Suppressor macrophage (primary cell): ENCODE measurements around the gene SLC26A6.

ENCODE experiments used
- DNase-seq, 4 experiments: peaks; one replicate each; pipeline ENCODE4 v3.0.0-alpha.2; 2020 to 2022
- total RNA-seq, 17 experiments: gene quantifications; one replicate each; lab custom pipeline; 2026; ENCODE audit warnings: mixed read lengths in 6 of 17, inconsistent platforms in 3 of 17; lab: John Stamatoyannopoulos, UW

SLC26A6 gene, protein sequence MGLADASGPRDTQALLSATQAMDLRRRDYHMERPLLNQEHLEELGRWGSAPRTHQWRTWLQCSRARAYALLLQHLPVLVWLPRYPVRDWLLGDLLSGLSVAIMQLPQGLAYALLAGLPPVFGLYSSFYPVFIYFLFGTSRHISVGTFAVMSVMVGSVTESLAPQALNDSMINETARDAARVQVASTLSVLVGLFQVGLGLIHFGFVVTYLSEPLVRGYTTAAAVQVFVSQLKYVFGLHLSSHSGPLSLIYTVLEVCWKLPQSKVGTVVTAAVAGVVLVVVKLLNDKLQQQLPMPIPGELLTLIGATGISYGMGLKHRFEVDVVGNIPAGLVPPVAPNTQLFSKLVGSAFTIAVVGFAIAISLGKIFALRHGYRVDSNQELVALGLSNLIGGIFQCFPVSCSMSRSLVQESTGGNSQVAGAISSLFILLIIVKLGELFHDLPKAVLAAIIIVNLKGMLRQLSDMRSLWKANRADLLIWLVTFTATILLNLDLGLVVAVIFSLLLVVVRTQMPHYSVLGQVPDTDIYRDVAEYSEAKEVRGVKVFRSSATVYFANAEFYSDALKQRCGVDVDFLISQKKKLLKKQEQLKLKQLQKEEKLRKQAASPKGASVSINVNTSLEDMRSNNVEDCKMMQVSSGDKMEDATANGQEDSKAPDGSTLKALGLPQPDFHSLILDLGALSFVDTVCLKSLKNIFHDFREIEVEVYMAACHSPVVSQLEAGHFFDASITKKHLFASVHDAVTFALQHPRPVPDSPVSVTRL
- total RNA-seq: 11.4 to 43.8 (median 22.9) reads per million in 17 experiments

DNA sequence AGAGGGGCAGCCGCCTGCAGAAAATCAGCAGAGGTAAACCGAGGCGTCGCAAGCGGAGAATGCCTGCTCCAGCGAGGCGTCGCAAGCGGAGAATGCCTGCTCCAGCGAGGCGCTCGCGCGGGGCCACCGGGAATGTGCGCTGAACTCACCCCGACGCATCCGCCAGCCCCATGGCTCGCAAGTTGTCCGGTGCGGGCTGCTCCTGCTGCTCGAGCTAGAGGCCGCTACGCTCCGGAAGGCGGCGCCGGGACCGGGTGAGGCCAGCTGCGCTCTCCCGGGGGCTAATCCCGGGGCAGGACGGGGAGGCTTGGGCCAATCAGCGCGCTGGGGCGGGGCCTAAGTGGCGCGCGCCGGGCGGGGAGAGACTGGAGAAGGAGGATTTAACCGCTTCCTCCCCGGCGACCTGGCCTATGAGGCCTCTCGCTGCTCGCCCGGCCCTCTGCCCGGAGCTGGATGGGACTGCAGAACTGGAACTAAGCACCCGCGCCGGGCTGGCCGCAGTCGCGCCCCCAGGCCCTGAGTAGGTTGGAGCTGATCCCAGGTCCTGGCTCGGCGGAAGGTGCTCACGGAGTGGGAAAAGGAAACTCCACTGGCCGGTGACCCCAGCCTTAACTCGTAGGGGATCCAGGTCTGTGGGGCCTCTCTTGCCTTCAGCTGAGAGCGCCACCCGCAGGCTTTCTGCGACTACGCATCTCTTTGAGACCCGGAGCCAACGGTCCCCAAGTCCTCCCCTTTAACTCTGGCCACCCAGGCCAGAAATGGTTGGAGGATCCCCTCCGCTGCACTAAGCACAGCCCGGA, at the start of gene SLC26A6:
TSS of gene SLC26A6 (minus strand) at position 240 of the 800 bp plus-strand sequence. CDS start at position 172, 68 bp downstream.
- DNase-seq: peak; percentile 97 to 99 (median 98)

DNA sequence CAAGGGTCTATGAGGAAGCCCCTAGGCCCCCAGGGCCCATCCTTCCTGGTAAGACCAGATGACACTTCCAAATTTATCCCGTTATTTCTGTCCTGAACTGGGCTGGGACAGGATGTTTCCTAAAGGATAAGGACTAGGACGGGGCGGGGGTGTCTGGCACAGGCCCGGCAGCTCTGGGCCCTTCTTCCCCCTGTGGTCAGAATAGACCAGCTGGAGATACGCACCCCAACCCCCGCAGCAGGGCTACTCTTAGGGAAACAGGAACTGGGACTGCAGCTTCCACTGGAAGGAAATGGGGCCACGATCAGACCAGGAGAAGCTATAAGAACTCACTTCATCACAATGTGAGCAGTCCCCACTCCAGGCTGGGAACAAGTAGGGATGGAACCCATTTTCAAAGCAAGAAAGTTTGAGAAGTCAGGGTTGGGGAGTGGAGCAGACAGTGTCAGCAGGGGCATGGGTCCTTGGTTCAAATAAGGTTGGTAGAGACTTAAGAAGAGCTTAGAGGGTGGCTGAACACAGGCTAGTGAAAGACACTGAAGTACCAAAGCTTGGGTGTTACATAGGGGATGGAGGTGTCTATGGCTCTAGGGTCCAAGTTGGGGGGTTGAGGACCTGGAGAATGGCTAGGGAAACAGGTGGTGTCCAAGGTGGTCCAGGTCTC, 49.4 kb upstream of the SLC26A6 start:
- DNase-seq: peak; percentile 81 to 89 (median 86)

DNA sequence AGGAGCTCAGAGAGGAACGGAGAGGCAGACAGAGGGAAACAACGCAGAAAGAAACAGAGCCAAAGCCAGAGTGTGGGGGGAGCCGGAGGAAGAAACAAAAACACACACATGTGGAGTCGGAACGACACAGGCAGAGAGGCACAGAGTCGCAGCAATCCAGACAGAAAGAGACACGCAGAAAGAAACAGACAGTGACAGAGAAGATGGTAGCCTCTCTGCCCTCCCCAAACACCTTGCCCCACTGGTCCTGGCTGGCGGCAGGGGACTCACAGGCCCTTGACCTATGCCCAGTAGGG, 48.7 kb upstream of the SLC26A6 start:
- no peak for DNase-seq

DNA sequence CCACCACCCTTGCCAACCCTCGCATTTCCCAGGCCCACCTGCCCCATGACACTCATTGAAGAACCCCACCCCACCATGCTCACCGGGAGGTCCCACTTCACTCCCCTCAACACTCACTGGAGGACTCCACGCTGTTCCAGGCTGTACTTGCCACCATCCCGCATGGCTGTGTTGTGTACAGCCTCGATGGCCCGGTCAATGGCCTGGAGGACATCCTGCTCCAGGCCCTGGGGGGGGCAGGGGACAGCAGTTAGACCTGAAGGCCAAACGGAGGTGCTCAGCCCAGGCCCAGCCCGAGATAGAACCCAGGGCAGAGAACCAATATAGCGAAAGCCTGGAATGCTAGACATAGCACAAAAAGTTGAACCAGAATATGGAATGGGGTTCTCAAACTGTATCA, 47.5 kb upstream of the SLC26A6 start:
- DNase-seq: no peak

DNA sequence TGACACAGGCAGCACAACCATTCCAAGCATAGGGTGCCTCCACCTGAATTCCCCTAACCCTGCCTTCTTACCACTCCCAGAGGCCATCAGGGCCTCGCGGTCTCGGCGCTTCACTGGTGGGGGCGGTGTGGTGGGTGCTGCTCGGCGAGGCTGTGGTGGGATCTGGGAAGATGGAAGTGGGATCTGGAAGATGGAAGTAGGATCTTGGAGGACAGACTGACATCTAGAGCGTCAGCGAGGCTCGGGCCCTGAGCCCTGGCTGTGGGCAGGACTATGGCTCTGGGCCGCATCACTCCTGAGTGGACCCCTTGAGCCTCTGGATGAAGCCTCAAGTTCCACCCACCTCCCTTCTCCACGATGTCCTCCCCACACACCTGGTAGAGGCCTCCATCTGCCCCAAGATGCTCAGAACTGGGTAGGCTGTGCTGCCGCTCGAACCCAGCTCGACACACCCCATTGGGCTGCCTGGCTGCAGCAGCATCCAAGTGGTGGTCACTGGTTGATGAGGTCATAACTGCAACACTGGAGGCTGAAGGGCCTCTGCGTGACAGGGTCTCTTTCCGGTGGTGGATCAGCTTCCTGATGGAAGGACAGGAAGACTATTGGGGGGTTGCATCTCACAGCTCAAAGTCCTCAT, 46.8 kb upstream of the SLC26A6 start:
- DNase-seq: no peak

DNA sequence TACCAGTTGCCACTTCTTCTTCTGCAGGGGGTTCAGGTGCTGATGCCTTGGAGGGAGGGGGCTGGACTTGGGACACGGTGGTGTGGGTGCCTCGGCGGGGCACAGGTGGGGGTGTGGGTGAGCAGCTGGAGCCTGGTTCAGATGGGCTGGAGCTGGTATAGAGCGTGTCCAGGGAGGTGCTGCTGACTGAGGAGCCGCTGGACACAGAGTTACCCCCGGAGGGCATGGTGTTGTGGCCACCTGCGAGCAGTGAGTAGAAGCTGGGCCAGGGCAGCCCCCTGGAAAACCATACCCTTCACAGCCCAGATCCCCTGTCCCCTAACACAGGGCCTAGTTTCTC, 46.2 kb upstream of the SLC26A6 start:
- no peak for DNase-seq

DNA sequence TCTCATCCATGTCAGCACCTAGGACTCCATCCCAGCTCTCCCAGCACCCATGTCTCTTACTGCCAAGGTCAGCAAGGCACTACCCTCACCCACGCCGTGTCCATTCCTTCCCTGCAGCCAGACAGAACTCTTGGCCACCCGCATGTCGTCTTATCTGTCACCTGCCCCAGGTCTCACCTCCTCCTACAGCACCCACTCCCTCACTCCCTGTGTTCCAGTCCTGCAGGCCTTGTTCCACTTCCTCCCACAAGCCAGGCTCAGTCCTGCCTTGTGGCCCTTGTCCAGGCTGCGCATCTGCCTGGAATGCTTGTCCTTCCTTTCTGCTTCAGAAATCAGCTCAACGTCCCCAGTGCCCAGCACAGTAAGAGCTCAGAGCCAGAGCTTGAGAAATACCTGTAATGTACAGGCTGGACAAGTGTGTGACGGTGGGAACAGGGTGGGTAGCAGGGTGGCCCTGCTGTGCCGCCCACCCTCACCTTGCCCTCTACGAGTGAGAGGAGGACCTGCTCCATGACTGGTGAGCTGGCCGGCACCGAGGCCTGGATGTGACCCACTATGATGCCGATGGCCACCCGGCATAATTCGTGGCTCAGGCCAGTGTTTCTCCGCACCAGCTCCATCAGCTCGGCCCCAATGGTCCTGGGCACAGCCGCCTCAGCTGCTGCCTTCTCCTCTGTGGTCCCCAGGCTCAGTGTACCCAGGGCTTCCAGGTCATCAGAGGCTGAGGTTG, 45.7 kb upstream of the SLC26A6 start:
- DNase-seq: no peak

DNA sequence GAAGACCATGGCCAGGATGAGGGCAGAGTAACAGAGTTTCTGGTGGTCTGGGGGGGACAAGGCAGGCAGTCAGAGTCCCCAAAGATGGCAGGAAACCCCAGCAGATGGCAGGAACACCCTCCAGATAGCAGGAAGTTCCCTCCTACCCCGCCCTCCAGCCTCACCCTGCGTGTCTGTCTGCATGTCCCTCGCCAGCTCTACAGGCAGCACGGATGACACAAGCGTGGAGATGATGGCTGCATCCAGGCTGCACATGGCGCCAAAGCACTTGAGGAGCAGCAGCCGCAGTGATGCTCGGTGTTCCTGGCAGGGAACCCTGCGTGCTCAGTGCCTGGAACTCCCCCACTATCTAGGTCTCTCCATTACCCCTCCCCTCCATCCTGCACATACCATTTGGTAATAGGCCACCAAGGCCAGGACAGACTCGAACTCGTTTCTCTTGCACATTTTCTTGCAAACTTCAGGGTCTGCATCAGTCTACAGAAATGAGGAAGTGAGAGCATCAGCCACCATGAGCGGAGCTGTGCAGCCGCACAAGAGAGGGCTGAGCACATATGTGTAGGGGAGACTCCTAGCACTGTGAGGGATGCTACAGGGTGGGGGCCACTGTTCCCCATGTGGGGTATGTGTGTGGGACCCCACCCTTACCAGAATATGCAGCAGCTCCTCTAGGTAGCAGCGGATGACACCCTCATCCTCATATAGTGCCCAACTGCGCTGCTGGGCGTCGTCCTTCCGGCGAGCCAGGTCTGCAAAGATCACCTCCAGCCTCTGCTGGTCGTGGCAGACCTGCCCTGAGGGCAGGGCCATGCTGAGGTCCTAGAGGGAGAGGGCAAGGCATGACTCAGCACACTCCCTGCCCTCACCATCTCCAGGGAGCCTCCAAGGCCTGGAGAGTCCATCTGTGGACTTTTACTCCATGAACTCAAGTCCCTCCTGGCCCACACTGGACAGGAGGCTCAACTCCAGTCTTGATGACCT, 44.4 kb upstream of the SLC26A6 start:
- peak in 2 of 4 experiments; percentile 23 to 24 for DNase-seq

DNA sequence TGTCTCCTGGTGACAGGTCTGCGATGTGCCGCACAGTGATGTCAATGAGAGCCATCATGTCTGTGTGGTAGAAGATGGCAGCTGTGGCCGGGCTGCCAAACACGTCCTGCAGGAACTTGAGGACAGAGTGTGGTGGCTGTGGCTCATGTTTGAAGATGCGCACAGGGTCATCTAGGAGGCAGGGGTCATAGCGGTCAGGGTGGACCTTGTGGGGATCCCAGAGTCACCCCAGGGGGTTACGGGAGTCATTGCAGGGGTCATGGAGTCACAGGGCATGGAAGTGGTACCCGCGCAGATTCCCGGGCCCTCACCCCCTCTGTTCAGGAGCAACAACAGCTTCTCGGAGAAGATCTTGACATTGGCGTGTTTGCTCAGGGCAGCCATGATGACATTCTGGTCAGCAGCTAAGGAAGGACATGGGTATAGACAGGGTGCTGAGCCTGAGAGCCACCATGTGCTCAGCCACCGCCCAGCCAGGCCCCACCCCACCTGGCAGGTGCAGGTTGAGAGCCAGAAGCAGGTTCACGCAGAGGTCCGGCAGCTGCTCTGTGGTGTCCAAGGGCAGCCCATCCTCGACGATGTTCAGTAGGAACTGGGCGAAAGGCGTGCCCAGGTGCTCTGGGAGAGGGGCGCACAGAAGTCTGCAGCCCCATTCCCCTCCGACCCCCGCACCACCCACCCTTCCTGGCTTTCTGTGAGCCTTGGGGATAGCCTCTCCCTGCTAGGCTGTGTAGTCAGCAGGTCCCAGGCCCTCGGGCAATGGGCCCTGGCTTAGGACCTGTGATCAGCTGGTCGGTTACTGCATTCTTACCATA, 43.5 kb upstream of the SLC26A6 start:
- no peak for DNase-seq

DNA sequence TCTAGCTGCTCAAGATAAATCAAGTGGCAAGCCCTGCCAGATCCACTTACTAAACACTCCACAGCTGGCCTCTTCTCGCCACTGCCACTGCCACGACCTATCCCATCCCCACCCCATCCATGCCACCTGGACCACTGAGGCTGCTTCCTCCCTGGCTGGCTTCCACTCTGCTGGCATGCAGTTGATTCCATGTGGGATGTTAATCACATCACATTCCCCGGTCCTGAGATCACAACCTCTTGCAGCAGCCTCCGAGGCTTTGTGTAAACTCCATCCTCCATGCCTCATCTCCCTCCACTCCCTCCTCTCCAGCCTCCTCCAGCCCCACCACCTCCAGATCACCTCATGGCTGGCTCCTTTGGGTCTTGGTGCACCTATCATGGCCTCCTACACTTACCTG, 42.8 kb upstream of the SLC26A6 start:
- DNase-seq: no peak

DNA sequence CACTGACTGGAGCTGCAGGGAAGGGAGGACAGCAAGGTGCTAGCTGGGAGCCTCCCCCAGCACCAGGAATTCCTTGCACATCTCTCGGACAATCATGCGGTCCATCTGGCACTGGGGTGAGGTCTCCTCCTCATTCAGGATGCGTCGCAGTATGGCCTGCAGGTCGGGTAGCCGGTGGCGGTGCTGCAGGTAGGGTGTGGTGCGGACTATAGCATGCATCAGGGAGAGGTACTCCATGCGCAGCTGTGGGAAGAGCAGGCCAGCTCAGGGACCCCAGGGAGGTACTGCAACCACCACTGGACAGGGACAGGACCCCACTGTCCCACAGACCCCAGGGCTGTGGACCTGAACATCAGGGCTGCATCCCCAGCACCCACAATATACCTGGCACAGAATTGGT, 39.2 kb upstream of the SLC26A6 start:
- DNase-seq: no peak

DNA sequence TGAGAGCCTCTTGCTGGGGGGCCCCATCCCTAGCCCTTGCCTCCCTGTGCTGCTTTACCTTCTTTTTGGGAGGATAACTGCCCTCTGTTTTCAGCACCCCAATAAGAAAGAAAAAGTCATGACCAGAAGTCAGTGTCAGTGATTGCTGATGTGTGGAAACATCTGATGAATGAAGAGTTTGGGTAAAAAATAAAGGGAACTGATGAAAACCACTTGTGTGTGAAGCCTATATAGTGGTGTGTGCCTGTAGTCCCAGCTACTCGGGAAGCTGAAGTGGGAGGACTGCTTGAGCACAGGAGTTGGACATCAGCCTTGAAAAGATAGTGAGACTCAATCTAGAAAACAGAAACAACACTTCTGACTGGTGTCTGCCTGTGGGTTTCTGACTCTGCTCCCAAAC, 37.3 kb upstream of the SLC26A6 start:
- DNase-seq: no peak

DNA sequence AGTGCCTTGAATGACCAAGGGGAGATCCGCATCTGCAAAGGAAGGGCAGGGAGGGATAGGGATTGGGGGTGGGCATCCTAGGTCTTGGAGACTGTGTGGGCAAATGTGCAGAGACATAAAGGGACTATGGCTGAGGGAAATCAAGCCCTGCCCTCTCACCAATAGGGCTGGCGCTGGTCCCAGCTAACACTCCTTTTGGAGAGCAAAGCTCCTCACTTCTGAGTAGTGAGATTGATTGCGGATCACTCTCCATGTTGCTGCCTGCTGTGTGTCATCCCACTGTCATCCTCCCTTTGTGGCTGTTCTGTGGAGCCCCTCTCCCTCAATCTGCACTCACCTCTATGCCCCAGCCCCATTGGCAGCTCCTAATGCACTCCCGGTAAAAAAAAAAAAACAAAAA, 29.7 kb upstream of the SLC26A6 start:
- no peak for DNase-seq

DNA sequence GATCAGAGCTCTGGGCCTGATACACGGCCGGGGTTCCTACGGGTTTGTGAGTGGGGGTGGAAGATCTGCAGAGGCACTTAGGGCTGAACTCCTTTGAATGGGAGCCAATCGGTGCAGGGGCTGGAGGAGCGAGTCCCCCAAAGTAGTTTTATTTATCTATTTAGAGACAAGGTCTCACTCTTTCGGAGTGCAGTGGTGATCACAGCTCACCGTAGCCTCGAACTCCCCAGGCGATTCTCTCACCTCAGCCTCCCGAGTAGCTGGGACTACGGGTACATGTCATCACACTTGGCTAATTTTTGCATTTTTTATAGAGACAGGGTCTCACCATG, 29.0 kb upstream of the SLC26A6 start:
- DNase-seq: no peak

DNA sequence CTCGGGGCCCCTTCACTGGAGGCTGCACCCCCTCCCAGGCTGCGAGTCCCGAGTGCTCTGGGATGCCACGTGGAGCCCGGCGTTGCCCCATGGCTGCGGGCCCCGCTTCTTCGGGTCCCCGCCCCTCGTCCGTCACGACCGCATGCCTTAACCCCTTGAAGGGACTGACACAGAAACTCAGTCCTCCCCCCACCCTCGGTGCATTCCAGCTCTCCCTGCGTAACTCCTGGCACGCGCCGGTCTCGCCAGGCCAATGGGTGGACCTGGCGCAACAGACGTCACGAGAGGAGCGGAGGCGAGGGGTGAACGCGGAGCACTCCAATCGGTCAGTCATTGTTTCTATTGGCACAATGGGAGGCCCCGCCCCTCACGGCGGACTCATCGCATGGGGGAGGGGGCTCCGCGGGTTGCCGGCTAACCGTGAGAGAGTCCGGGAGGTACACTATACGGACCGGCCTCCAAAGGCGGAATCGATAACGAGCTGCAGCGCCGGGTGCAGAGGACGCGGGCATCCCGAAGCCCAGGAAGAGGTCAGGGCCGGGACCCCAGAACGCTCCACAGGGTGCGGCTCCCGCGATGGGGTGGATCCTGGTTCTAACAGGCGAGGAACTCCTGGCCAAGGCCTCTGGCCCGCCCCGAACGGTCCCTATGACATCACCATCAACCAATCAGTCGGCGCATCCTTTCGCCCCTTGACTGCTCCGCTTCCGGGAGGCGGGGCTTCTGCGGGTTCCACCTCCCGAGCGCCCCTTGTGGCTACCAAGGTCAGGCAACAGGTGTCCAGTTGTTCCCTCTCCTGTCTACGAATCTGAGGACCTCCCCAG, 28.4 kb upstream of the SLC26A6 start:
- peak; percentile 96 to 98 (median 96) for DNase-seq

DNA sequence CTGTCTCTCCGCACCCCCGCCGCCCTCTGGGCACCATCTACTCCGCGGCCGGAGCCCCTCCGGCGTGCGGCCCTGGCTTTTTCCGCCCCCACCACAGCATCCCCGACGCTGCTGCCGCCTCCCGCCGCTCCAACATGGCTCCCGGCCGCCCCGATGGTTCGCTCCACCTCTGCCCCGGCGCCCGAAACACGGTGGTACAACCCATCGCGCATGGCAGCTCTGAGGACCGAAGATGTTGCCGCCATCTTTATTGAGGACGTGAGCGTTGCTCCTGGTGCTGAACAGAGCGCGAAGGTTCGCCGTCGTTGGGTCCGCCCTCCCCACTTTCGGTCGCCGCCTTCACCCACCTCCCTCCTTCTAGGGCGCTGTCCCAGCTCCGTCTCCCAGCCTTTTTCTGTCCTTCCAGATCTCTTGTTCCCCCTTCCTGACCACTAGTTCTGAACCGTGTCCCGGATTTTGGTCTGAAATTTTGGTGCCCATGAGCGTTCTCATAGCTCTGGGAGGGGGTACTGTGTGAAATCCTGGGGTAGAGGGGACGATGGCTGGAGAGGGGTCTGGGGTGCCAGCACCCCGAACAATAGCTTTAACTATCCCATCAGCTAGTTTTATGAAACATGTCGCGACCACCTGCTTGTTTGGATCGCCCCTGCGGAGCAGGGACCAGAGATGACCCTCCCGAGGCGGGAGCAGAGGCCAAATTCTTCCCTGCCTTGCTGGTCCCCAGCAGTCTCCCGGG, 27.7 kb upstream of the SLC26A6 start, which contains the start of gene CELSR3:
TSS of gene CELSR3 (minus strand) at position 134 of the 736 bp plus-strand sequence. CDS start 252 bp downstream, outside the sequence.
- peak; percentile 65 to 85 (median 78) for DNase-seq

DNA sequence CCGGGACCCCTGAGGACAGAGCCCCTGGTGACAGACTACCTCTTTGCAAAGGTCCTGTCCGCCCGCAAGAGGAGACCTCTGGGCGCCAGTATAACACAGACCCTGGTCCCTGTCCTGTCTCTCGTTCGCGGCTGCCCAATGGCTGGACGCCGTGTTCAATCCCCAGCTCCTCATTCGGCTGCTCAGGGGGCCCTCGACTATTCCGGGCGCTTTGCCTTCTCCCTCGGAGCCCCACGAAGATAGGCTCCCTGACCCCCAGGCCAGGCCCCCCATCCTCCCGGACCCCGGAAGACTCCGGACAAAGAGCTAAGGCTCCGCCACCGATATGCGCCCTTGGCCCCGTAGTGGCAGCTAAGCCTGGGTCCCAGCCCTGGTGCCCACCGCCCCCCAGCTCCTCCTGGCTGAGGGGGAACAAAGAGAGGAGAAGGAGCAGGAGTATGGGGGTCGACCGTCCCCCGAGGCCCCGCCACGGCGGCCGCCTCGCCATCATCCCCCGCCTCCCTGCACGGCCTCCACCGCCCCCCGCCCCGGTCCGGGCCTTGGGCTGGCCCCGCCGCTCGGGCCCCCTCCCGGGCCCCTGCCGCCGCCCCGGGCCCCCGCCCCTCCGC, 27.0 kb upstream of the SLC26A6 start:
- DNase-seq: peak in 1 of 4 experiments; percentile 6
